ENCODE data around the gene TNFRSF1A.

GRCh38 chr12:6361834-6362233 is 20.0 kb upstream of the TNFRSF1A start:
- TF ChIP-seq CTCF (IDR thresholded peaks at IDR 0.05) (no peak), POLR2A (IDR thresholded peaks at IDR 0.05) (no peak)

Measured in esophagus squamous epithelium (tissue), 4 donors.